Activated CD4-positive, alpha-beta memory T cell treated with anti-CD3 and anti-CD28 coated beads for 36 hours (primary cell): ENCODE measurements around the gene NUDT3. TPM values are rescaled to one million over a fixed set of nuclear protein-coding genes. Genes with fewer than 3 reads are reported as not detected.

Source experiments
- CTCF ChIA-PET: fragments of 350-600 bp; sonication (Branson Sonifier 250); formaldehyde crosslinking; loops from one replicate; lab custom pipeline; 2021; ENCODE audit warnings: antibody characterized with exemption, inconsistent platforms; lab: Charles Lee
- POLR2A ChIA-PET: fragments of 350-600 bp; sonication (Branson Sonifier 250); formaldehyde crosslinking; loops from one replicate; lab custom pipeline; 2021; ENCODE audit warnings: antibody characterized with exemption; lab: Charles Lee
- DNase-seq: peaks from one replicate; pipeline ENCODE4 v3.0.0-alpha.2; 2020
- H3K27ac Mint-ChIP-seq: one replicate; pipeline ENCODE4 v1.8.0; 2021; ENCODE audit warnings: mixed read lengths
- H3K27me3 Mint-ChIP-seq: one replicate; pipeline ENCODE4 v1.8.0; 2021; ENCODE audit warnings: mixed read lengths
- H3K36me3 Mint-ChIP-seq: one replicate; pipeline ENCODE4 v1.8.0; 2021; ENCODE audit warnings: mixed read lengths
- H3K4me1 Mint-ChIP-seq: one replicate; pipeline ENCODE4 v1.8.0; 2021; ENCODE audit warnings: low read depth, mixed read lengths
- H3K4me3 Mint-ChIP-seq: one replicate; pipeline ENCODE4 v1.8.0; 2021; ENCODE audit warnings: mild to moderate bottlenecking, mixed read lengths
- H3K9me3 Mint-ChIP-seq: one replicate; pipeline ENCODE4 v1.8.0; 2021; ENCODE audit warnings: mixed read lengths
- intact Hi-C: fragments of 100-400 bp; cut with micrococcal nuclease; formaldehyde crosslinking; loops from one replicate; pipeline ENCODE4 v1.15.1; 2023
- total RNA-seq, 2 experiments: library from RNA; stranded (reverse); gene quantifications; one replicate each; pipeline ENCODE4 v1.2.3, GENCODE V29; 2021

The NUDT3 gene
- total RNA-seq, 2 experiments from 2014 or later = 12.7 to 13.4 TPM

GRCh38 chr6:34292954-34293353, 99.5 kb downstream of the NUDT3 start:
- H3K9me3 Mint-ChIP-seq = no peaks in the 10 kb centered on the region

GRCh38 chr6:34289137-34289536, 103.3 kb downstream of the NUDT3 start:
- intact Hi-C loops = no loop called here
- Mint-ChIP-seq H3K4me3 (no peak overlapping the region), H3K9me3 (no peaks in the 10 kb centered on the region), H3K36me3 (peaks cover 27% of the 10 kb centered on the region), H3K27me3 (no peaks in the 10 kb centered on the region), H3K27ac (peak overlapping the region; percentile 45), H3K4me1 (peaks cover 8% of the 10 kb centered on the region)
- no peak for DNase-seq
- CTCF ChIA-PET = interaction anchor here (1.0 to 1.1 kb wide), 2 partner anchors 16 to 126 kb away, joined by 3 to 5 read pairs; no protein-coding TSS in a partner anchor
- POLR2A ChIA-PET = no interaction called here

More at GRCh38 chr6:34292954-34293353, 99.5 kb downstream of the NUDT3 start:
- Mint-ChIP-seq H3K27ac (no peak overlapping the region), H3K27me3 (no peaks in the 10 kb centered on the region), H3K36me3 (peaks cover 19% of the 10 kb centered on the region), H3K4me1 (peaks cover 16% of the 10 kb centered on the region), H3K4me3 (no peak overlapping the region)
- POLR2A ChIA-PET = no interaction called here
- CTCF ChIA-PET = no interaction called here
- no peak for DNase-seq
- intact Hi-C loops = no loop called here

GRCh38 chr6:34288581-34288980, 103.9 kb downstream of the NUDT3 start:
- Mint-ChIP-seq H3K4me1 (peaks cover 8% of the 10 kb centered on the region), H3K36me3 (peaks cover 27% of the 10 kb centered on the region), H3K27ac (peak overlapping the region; percentile 45), H3K27me3 (no peaks in the 10 kb centered on the region), H3K4me3 (no peak overlapping the region), H3K9me3 (no peaks in the 10 kb centered on the region)
- ChIA-PET POLR2A (no interaction called here), CTCF (interaction anchor here (1.0 to 1.1 kb wide), 2 partner anchors 15 to 127 kb away, joined by 3 to 5 read pairs; no protein-coding TSS in a partner anchor)
- intact Hi-C loops = no loop called here
- DNase-seq = peak; percentile 52

GRCh38 chr6:34285448-34286164, 106.9 kb downstream of the NUDT3 start:
- no peak overlapping the region for H3K27ac Mint-ChIP-seq

GRCh38 chr6:34284563-34285447, 107.7 kb downstream of the NUDT3 start:
- intact Hi-C loops = no loop called here
- peaks cover 20% of the 10 kb centered on the region for H3K36me3 Mint-ChIP-seq
- H3K4me1 Mint-ChIP-seq = peaks cover 8% of the 10 kb centered on the region
- H3K27ac Mint-ChIP-seq = no peak overlapping the region
- ChIA-PET POLR2A (no interaction called here), CTCF (no interaction called here)
- H3K27me3 Mint-ChIP-seq = no peaks in the 10 kb centered on the region
- DNase-seq = no peak
- no peaks in the 10 kb centered on the region for H3K9me3 Mint-ChIP-seq
- no peak overlapping the region for H3K4me3 Mint-ChIP-seq

More at GRCh38 chr6:34285448-34286164, 106.9 kb downstream of the NUDT3 start:
- Mint-ChIP-seq H3K27me3 (no peaks in the 10 kb centered on the region), H3K4me3 (no peak overlapping the region), H3K4me1 (peaks cover 8% of the 10 kb centered on the region), H3K36me3 (peaks cover 20% of the 10 kb centered on the region), H3K9me3 (no peaks in the 10 kb centered on the region)
- ChIA-PET CTCF (no interaction called here), POLR2A (no interaction called here)
- intact Hi-C loops = no loop called here
- DNase-seq = no peak

- POLR2A ChIA-PET = no interaction called here
Observed at GRCh38 chr6:34281702-34282334, 110.7 kb downstream of the NUDT3 start.

GRCh38 chr6:34280216-34280615, 112.3 kb downstream of the NUDT3 start:
- Mint-ChIP-seq H3K9me3 (no peaks in the 10 kb centered on the region), H3K4me1 (peaks cover 2% of the 10 kb centered on the region), H3K27ac (no peak overlapping the region), H3K36me3 (peaks cover 9% of the 10 kb centered on the region), H3K4me3 (no peak overlapping the region), H3K27me3 (no peaks in the 10 kb centered on the region)
- POLR2A ChIA-PET = no interaction called here
- CTCF ChIA-PET = interaction anchor here (0.6 kb wide), 1 partner anchor 731 kb away, joined by 3 read pairs; no protein-coding TSS in a partner anchor
- intact Hi-C loops = no loop called here
- no peak for DNase-seq

More at GRCh38 chr6:34281702-34282334, 110.7 kb downstream of the NUDT3 start:
- no peak overlapping the region for H3K4me3 Mint-ChIP-seq
- DNase-seq = no peak
- no peaks in the 10 kb centered on the region for H3K27me3 Mint-ChIP-seq
- no peaks in the 10 kb centered on the region for H3K9me3 Mint-ChIP-seq
- no peaks in the 10 kb centered on the region for H3K4me1 Mint-ChIP-seq
- intact Hi-C loops = no loop called here
- CTCF ChIA-PET = interaction anchor here (1.0 kb wide), 1 partner anchor 118 kb away, joined by 3 read pairs; no protein-coding TSS in a partner anchor
- peaks cover 15% of the 10 kb centered on the region for H3K36me3 Mint-ChIP-seq
- no peak overlapping the region for H3K27ac Mint-ChIP-seq

- ChIA-PET POLR2A (no interaction called here), CTCF (interaction anchor here (3.4 kb wide), 1 partner anchor 29 kb away, joined by 10 read pairs; no protein-coding TSS in a partner anchor)
- Mint-ChIP-seq H3K9me3 (no peaks in the 10 kb centered on the region), H3K27ac (no peak overlapping the region), H3K27me3 (no peaks in the 10 kb centered on the region), H3K4me3 (no peak overlapping the region), H3K36me3 (peaks cover 5% of the 10 kb centered on the region), H3K4me1 (peaks cover 2% of the 10 kb centered on the region)
- DNase-seq = no peak
- intact Hi-C loops = no loop called here
Observed at GRCh38 chr6:34278833-34279232, 113.6 kb downstream of the NUDT3 start.

- Mint-ChIP-seq H3K36me3 (peaks cover 4% of the 10 kb centered on the region), H3K4me1 (peaks cover 2% of the 10 kb centered on the region), H3K27ac (no peak overlapping the region), H3K9me3 (no peaks in the 10 kb centered on the region), H3K27me3 (no peaks in the 10 kb centered on the region), H3K4me3 (no peak overlapping the region)
- intact Hi-C loops = no loop called here
- ChIA-PET POLR2A (no interaction called here), CTCF (interaction anchor here (1.0 to 3.4 kb wide), 2 partner anchors 28 to 82 kb away, joined by 3 to 10 read pairs; no protein-coding TSS in a partner anchor)
- DNase-seq = no peak
Observed at GRCh38 chr6:34277763-34278112, 114.7 kb downstream of the NUDT3 start.

GRCh38 chr6:34276881-34277762, 115.3 kb downstream of the NUDT3 start:
- CTCF ChIA-PET = interaction anchor here (1.0 to 3.4 kb wide), 2 partner anchors 27 to 81 kb away, joined by 3 to 10 read pairs; no protein-coding TSS in a partner anchor
- Mint-ChIP-seq H3K27me3 (no peaks in the 10 kb centered on the region), H3K4me1 (peaks cover 2% of the 10 kb centered on the region), H3K36me3 (peaks cover 4% of the 10 kb centered on the region), H3K27ac (no peak overlapping the region), H3K4me3 (no peak overlapping the region), H3K9me3 (no peaks in the 10 kb centered on the region)
- POLR2A ChIA-PET = no interaction called here
- intact Hi-C loops = no loop called here
- DNase-seq = no peak

GRCh38 chr6:34276191-34276590, 116.3 kb downstream of the NUDT3 start:
- intact Hi-C loops = no loop called here
- no peak overlapping the region for H3K27ac Mint-ChIP-seq
- POLR2A ChIA-PET = no interaction called here

More at GRCh38 chr6:34276191-34276590, 116.3 kb downstream of the NUDT3 start:
- H3K27me3 Mint-ChIP-seq = no peaks in the 10 kb centered on the region
- CTCF ChIA-PET = interaction anchor here (3.4 kb wide), 1 partner anchor 27 kb away, joined by 10 read pairs; no protein-coding TSS in a partner anchor
- H3K36me3 Mint-ChIP-seq = peaks cover 4% of the 10 kb centered on the region
- DNase-seq = no peak
- H3K9me3 Mint-ChIP-seq = no peaks in the 10 kb centered on the region
- no peak overlapping the region for H3K4me3 Mint-ChIP-seq
- peaks cover 2% of the 10 kb centered on the region for H3K4me1 Mint-ChIP-seq
